Measurements from ENCODE around the gene EYS.

GRCh38 chr6:64777941-64778785, 928.9 kb downstream of the EYS start:
- TF ChIP-seq USF2 (IDR thresholded peaks at IDR 0.05) (no peak), CHD2 (IDR thresholded peaks at IDR 0.05; ENCODE audit: low read length, partially characterized antibody) (no peak)

All from A549 (cell line).